GM19239 (cell line): Measurements from ENCODE around the gene RASSF7.
A peak's percentile ranks its signal among the peaks of the same experiment; 100 is the strongest.

ENCODE experiments used
- DNase-seq: peaks from one replicate; pipeline ENCODE4 v3.0.0; 2011; ENCODE audit warnings: low spot score; ENCODE audit not compliant: insufficient read length
- FAIRE-seq: peaks from 2 replicates; lab custom pipeline; 2011; peaks lifted over from hg19 to GRCh38; lab: Jason Lieb, UNC

Gene RASSF7

DNA sequence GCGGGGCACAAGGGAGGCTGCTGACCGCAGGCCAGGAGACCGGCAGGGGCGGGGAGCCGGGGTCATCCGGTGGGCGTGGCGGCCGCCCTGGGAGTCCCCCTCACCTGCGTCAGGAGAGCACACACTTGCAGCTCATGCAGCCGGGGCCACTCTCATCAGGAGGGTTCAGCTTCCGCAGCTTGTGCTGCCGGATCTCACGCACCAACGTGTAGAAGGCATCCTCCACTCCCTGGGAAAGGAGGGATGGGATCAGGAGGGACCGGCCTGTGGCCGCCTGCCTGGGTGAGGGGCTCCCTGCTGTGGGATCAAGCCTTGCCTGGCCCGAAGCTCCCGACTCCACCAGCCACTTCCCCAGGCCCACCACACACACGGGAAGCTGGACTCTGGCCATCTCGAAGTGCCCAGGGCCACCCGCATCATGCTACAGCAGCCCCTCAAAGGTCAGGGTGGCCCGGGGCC is 28.2 kb upstream of the RASSF7 start:
- DNase-seq (no peak), FAIRE-seq (no peak)

DNA sequence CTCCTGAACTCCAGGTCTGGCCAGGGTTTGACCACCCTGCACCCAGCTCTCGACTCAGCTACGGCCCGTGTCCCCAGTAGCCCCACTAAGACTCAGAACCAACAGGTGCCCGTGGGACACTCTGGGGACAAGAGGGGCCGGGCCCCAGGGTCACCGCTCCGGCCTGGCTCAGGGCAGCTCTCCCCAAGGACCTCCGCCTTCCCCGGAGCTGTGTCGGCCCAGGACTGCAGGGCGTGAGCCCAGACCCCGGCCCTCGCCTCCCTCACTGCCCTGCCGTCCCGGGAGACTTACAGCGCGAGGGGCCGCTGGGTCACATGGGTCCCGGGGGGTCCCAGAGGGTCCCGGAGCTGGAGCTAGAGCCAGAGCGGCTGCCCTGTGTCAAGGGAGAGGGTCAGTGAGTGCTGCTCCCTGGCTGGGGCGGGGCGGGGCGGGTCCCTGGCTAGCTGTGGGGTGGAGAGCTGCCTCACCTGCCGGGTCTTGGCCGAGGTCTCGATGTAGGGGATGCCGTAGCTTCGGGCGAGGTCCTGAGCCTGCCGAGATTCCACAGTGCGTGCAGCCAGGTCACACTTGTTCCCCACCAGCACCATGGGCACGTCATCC is 27.7 kb upstream of the RASSF7 start:
- FAIRE-seq (no peak), DNase-seq (no peak)

GRCh38 chr11:533586-534395 is 27.0 kb upstream of the RASSF7 start:
- FAIRE-seq (no peak), DNase-seq (no peak)

DNA sequence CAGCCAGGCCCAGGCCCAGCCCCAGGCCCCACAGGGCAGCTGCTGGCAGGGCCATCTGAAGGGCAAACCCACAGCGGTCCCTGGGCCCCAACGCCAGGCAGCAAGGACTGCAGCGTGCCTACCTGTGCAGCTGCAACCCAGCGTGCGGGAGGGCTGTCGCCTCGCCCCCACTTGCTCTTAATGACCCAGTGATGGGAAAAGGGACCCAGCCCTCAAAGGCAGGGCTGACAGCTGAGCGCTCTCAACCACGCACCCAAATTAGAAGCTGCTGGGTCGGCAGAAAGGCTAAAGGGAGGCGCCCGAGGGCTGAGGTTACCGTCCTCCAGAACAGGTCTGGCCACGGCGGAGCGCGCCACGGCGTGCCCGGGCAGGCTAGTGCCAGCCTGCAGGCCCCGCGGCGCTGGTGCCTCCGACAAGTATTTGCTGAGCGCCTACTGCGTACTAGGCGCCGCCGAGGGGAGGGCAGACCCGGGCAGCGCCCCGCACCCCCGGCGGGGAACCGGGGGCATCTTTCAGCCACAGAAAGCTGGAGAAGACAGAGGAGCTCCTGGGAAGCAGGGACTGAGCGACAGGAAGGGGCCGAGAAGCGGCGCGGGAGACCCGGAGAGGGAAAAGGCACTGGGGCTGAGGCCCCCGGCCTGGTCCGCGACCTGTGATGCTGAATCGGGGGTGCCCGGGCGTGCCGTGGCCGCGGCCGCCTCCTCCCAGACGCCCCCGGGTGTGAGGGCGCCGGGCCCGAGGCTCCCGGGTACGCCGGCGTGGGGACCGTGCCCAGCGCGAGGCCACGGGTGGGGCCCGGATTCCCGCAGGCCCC is 26.2 kb upstream of the RASSF7 start:
- FAIRE-seq (no peak), DNase-seq (no peak)

- no peak for FAIRE-seq
Observed at GRCh38 chr11:535210-535518, 25.6 kb upstream of the RASSF7 start.

GRCh38 chr11:535519-536454 is 25.0 kb upstream of the RASSF7 start, which contains the start of gene HRAS:
HRAS (minus strand) TSS chr11:535576.
- FAIRE-seq (peak; percentile 92), DNase-seq (peak; percentile 99)

More at GRCh38 chr11:535210-535518, 25.6 kb upstream of the RASSF7 start:
- no peak for DNase-seq

- FAIRE-seq (peak; percentile 96), DNase-seq (peak; percentile 99)
Observed at GRCh38 chr11:536841-537621, 23.7 kb upstream of the RASSF7 start, which contains the start of gene LRRC56. LRRC56 (plus strand) TSS chr11:537527; CDS start chr11:540685, 3,158 bp downstream.

DNA sequence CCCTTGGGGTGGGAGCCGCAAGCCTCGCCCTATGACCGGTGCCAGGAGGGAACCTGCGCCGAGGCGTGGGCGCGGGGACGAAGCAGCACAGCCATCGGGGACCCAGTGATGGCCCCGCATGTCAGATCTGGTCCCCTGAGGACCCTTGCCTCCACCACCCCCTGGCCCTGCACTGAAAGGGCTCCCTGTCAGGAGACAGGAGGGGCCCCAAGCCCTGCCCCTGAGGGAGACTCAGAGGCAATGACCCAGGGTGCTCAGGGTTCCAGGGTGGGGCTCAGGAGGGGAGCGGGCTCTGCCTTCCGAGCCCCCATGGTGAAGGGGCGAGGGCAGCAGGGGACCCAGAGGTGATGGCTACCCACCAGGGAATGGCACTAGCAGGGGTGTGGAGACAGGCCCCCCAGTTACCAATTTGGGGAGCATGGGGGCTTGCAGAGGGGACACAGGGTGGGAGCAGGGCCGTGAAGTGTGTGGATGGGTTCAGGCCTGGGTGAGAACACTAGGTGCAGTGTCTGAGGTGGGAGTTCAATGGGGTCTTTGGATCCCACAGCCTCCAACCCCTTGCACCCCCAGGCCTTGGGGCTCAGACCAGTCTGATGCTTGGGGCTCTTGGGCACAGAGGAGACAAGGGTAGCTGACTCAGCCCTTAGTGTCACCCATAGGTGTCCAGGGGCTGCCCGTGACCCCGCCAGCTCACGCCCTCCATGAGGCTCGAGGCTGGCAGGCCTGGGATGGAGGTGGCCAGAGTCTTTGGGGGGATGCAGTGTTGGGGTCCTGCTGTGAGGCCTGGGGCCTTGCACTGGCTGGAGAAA is 22.9 kb upstream of the RASSF7 start:
- DNase-seq (no peak), FAIRE-seq (no peak)

GRCh38 chr11:538431-539051 is 22.2 kb upstream of the RASSF7 start:
- no peak for FAIRE-seq
- DNase-seq = no peak

DNA sequence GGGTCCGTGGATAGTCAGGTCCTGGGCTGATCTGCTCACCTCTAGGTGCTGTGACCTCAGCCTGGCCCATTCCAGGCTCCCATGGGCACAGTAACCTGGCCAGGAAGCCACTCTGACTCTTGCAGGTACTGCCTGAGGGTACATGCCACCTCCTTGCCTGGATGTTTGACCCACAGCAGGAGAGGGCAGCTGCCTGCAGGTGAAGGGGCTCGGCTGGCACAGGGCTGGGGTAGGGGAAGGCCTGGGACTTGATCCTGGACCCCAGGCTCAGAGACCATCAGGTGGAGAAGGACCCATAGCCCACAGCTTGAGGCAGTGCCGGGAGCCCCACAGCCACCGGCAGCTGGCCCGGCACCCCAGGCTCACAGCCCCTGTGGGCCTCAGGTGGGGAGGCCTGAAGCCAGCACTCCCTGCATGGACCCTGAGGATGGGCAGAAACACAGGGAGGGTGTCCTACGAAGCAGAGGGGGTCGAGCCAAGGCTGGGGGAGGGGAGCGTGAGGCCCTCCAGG is 20.7 kb upstream of the RASSF7 start:
- DNase-seq (no peak), FAIRE-seq (no peak)

DNA sequence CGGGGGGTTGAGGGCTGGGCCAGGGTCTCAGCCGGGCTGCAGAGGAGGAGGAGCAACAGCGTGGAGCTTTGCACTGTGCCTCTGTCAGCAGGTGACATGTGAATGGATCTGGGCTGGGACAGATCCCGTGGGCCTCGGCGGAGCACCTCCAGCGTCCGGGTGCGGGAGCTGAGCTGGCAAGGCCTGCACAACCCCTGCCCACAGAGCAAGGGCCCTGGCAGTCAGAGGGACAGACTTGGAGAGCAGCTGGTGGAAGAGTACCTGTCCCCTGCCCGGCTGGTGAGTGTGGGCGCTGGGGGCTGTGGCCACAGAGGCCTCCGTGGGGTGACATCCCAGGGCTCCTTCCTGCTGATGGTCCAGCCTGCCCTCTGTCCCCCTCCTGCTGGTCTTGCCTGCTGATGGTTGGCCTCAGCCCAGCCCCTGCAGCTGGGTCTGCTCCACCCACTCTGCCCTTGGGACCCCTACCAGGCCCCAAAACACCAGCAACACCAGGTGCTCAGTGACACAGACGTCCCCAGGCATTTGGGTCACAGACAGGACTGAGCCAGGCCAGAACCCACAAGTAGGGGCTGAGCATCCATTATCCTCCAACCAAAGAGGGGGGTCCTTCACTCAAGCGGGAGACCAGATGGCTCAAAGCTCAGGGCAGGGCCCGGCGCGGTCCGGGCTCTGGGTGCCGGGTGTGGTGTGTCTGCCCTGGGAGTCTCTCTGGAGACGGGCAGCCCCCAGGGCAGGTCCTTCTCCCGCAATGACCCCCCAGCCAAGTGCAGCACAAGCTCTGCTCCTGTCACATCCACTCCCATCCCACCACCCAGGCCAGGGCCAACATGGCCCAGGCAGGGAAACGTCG is 20.0 kb upstream of the RASSF7 start:
- FAIRE-seq = no peak
- no peak for DNase-seq

GRCh38 chr11:541433-541885 is 19.3 kb upstream of the RASSF7 start:
- no peak for DNase-seq
- no peak for FAIRE-seq

- DNase-seq (no peak), FAIRE-seq (no peak)
Observed at GRCh38 chr11:544817-545166, 16.0 kb upstream of the RASSF7 start.

DNA sequence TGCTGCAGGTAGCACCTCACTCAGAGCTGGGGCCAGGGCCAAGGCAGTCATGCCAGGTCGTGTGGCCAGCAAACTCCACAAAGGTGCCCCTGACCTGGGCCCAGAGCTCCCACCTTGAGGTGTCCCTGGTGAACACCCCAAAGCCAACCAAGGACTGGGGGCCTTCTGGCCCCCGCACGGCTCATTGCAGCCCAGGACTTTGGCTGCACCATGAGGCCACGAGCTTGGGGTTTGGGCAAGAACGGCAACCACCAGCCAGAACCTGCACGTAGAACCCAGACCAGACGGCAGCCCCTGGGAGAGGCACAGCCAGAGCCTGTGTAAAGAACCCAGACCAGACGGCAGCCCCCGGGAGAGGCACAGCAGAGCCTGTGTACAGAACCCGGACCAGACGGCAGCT is 15.6 kb upstream of the RASSF7 start:
- FAIRE-seq (no peak), DNase-seq (no peak)

DNA sequence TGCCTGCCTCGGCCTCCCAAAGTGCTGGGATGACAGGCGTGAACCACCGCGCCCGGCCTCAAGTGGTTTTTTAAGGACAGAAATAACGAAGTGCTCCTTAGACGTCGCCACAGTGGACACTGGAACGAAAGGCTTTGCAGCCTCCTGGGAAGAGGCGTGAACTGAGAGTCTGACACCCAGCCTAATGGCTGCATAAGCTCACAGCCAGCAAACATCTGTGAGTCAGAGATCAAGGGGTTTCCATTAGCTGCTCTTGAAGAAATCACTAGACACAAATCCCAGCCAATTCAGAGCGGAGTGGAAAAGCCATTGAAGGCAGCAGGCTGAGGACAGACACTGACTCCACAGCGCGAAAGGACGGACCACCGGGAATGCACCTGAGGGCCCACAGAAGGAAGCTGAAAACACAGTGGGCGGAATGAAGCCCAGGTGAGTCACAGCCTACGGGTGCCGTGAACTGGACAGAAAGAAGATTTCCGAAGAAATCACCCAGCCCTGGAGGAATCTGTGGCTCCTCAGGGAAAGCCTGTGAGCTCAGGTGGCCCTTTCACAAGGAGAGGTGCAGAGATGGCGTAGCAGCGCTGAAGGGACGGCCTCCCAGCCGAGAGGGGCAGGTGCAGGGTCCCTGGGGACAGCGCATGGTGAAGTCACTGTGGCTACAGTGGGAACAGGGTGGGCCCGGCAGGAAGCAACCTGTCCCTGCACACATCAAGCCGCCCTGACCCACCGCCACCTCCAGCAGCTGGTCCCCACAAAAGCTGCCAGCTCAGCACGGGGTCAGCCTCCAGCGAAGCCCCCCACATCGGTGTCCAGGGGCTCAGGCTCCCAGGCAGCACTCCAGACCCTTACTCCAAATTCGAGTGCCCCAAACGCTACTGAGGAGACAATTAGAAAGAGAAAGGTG is 11.8 kb upstream of the RASSF7 start:
- FAIRE-seq (no peak), DNase-seq (no peak)
